IMR-90 (cell line): ENCODE results near the gene ADCY2. TPM values are rescaled to one million over a fixed set of nuclear protein-coding genes. Genes with fewer than 3 reads are reported as not detected.
A peak's percentile ranks its signal among the peaks of the same experiment; 100 is the strongest.

Experiments used
- ATAC-seq: fragments of 200-7000 bp; cut with Tn5 transposase; 2 replicates; pipeline ENCODE4 v1.9.1; 2020; ENCODE audit warnings: low read depth, mild to moderate bottlenecking, moderate library complexity
- BruUV-seq: library from RNA; stranded (reverse); fragments of 400-500 nt; replicated peaks from 2 replicates; lab custom pipeline; 2021; lab: Mats Ljungman, UMichigan
- CTCF ChIA-PET: fragments of 300-600 bp; formaldehyde crosslinking; extraction: SDS; loops from one replicate; lab custom pipeline; 2021; ENCODE audit warnings: antibody characterized with exemption; lab: Yijun Ruan, JAX
- POLR2A ChIA-PET: fragments of 300-600 bp; sonication (Branson Sonifier 250); formaldehyde crosslinking; loops from one replicate; lab custom pipeline; 2022; ENCODE audit warnings: antibody characterized with exemption; ENCODE audit not compliant: unreplicated experiment; lab: Charles Lee
- DNase-seq: peaks from one replicate; pipeline ENCODE4 v3.0.0; 2013
- H2AFZ ChIP-seq: replicated peaks from 2 replicates; pipeline ENCODE3; 2013; ENCODE audit warnings: low read length, mild to moderate bottlenecking; ENCODE audit not compliant: poor library complexity
- H2AK5ac ChIP-seq: 2 replicates; pipeline ENCODE4 v1.6.1; 2013; ENCODE audit warnings: low read depth, low read length, inconsistent platforms
- H2AK9ac ChIP-seq: replicated peaks from 2 replicates; pipeline ENCODE3; 2013; ENCODE audit warnings: mild to moderate bottlenecking, low read depth, low read length, moderate library complexity; ENCODE audit not compliant: poor library complexity
- H2BK120ac ChIP-seq: 2 replicates; pipeline ENCODE4 v1.6.1; 2013; ENCODE audit warnings: low read depth, low read length, inconsistent platforms
- H2BK15ac ChIP-seq: 3 replicates; pipeline ENCODE4 v1.6.1; 2013; ENCODE audit warnings: low read depth, low read length, inconsistent platforms
- H2BK20ac ChIP-seq: 2 replicates; pipeline ENCODE4 v1.6.1; 2013; ENCODE audit warnings: low read depth, mild to moderate bottlenecking, inconsistent platforms, low read length, moderate library complexity
- H2BK5ac ChIP-seq: 2 replicates; pipeline ENCODE4 v1.6.1; 2013; ENCODE audit warnings: mild to moderate bottlenecking, low read depth, low read length, inconsistent platforms; ENCODE audit not compliant: poor library complexity, severe bottlenecking
- H3K14ac ChIP-seq: replicated peaks from 2 replicates; pipeline ENCODE4 v1.6.1; 2013; ENCODE audit warnings: low read depth, low read length, inconsistent platforms
- H3K18ac ChIP-seq: 2 replicates; pipeline ENCODE4 v1.6.1; 2013; ENCODE audit warnings: low read depth, low read length, control low read depth
- H3K23ac ChIP-seq: 2 replicates; pipeline ENCODE4 v1.6.1; 2013; ENCODE audit warnings: low read depth, low read length, inconsistent platforms
- H3K27ac ChIP-seq: 2 replicates; pipeline ENCODE4 v1.5.1; 2013; ENCODE audit warnings: mild to moderate bottlenecking, control low read depth, low read length; ENCODE audit not compliant: insufficient read depth
- H3K27me3 ChIP-seq: 2 replicates; pipeline ENCODE4 v1.6.1; 2013; ENCODE audit warnings: low read length; ENCODE audit not compliant: control insufficient read depth, insufficient read depth
- H3K36me3 ChIP-seq: 2 replicates; pipeline ENCODE4 v1.6.1; 2013; ENCODE audit warnings: low read length, mixed read lengths; ENCODE audit not compliant: control insufficient read depth, insufficient read depth
- H3K4ac ChIP-seq: 2 replicates; pipeline ENCODE4 v1.6.1; 2013; ENCODE audit warnings: low read depth, low read length, inconsistent platforms
- H3K4me1 ChIP-seq: 2 replicates; pipeline ENCODE4 v1.6.1; 2013; ENCODE audit warnings: low read length, mixed read lengths; ENCODE audit not compliant: control insufficient read depth, insufficient read depth
- H3K4me2 ChIP-seq: 2 replicates; pipeline ENCODE4 v1.6.1; 2013; ENCODE audit warnings: low read depth, mild to moderate bottlenecking, control low read depth, low read length, moderate library complexity
- H3K4me3 ChIP-seq: 2 replicates; pipeline ENCODE4 v1.5.1; 2013; ENCODE audit warnings: low read depth, mild to moderate bottlenecking, control low read depth, low read length, moderate library complexity; ENCODE audit not compliant: insufficient read depth
- H3K56ac ChIP-seq: 2 replicates; pipeline ENCODE4 v1.6.1; 2013; ENCODE audit warnings: low read length, inconsistent platforms; ENCODE audit not compliant: insufficient read depth; ENCODE audit errors: extremely low read depth
- H3K79me1 ChIP-seq, 2 experiments: 2 replicates each; pipeline ENCODE4 v1.6.1; 2013; ENCODE audit warnings: low read length in 2 of 2, inconsistent platforms in 1 of 2, low read depth in 1 of 2
- H3K9ac ChIP-seq: 2 replicates; pipeline ENCODE4 v1.6.1; 2013; ENCODE audit warnings: low read depth, low read length, control low read depth
- H3K9me1 ChIP-seq: 2 replicates; pipeline ENCODE4 v1.6.1; 2013; ENCODE audit warnings: low read length, inconsistent platforms; ENCODE audit not compliant: insufficient read depth
- H3K9me3 ChIP-seq: 2 replicates; pipeline ENCODE4 v1.6.1; 2013; ENCODE audit warnings: low read length; ENCODE audit not compliant: control insufficient read depth, insufficient read depth
- H4K20me1 ChIP-seq: 2 replicates; pipeline ENCODE4 v1.6.1; 2013; ENCODE audit warnings: low read length, inconsistent platforms; ENCODE audit not compliant: insufficient read depth
- H4K5ac ChIP-seq: 2 replicates; pipeline ENCODE4 v1.6.1; 2013; ENCODE audit warnings: mild to moderate bottlenecking, low read depth, low read length, control low read depth
- H4K8ac ChIP-seq, 2 experiments: 2 replicates each; pipeline ENCODE4 v1.6.1; 2013; ENCODE audit warnings: low read depth in 2 of 2, low read length in 2 of 2, control low read depth in 1 of 2, inconsistent platforms in 1 of 2
- H4K91ac ChIP-seq: 2 replicates; pipeline ENCODE4 v1.6.1; 2013; ENCODE audit warnings: low read depth, low read length, inconsistent platforms; ENCODE audit not compliant: insufficient read depth
- BHLHE40 ChIP-seq: fragments of 150-350 bp; IDR thresholded peaks from 2 replicates; pipeline ENCODE4 v1.6.1; 2016; ENCODE audit warnings: mild to moderate bottlenecking, low read depth, low read length
- CHD1 ChIP-seq: IDR thresholded peaks from 2 replicates; pipeline ENCODE4 v1.6.1; 2012; ENCODE audit warnings: low read depth, low read length, improper control_type of control experiment
- CTCF ChIP-seq: conservative IDR thresholded peaks from 2 replicates; pipeline ENCODE4 v1.5.1; 2012; ENCODE audit warnings: mild to moderate bottlenecking, low read depth, low read length, improper control_type of control experiment
- MAZ ChIP-seq: IDR thresholded peaks from 2 replicates; pipeline ENCODE4 v1.6.1; 2012; ENCODE audit warnings: low read depth, mild to moderate bottlenecking, low read length, improper control_type of control experiment, moderate library complexity, borderline replicate concordance
- MXI1 ChIP-seq: IDR thresholded peaks from 2 replicates; pipeline ENCODE4 v1.6.1; 2012; ENCODE audit warnings: low read depth, mild to moderate bottlenecking, low read length, moderate library complexity, borderline replicate concordance
- NFE2L2 ChIP-seq: fragments of 150-350 bp; IDR thresholded peaks from 2 replicates; pipeline ENCODE4 v1.6.1; 2016; ENCODE audit warnings: low read depth, mild to moderate bottlenecking, low read length
- POLR2A ChIP-seq: IDR thresholded peaks from 2 replicates; pipeline ENCODE4 v1.6.1; 2012; ENCODE audit warnings: mild to moderate bottlenecking, low read depth, low read length
- RAD21 ChIP-seq: IDR thresholded peaks from 2 replicates; pipeline ENCODE4 v1.6.1; 2012; ENCODE audit warnings: low read length, improper control_type of control experiment
- RCOR1 ChIP-seq: IDR thresholded peaks from 2 replicates; pipeline ENCODE4 v1.6.1; 2012; ENCODE audit warnings: mild to moderate bottlenecking, low read length, improper control_type of control experiment; ENCODE audit not compliant: insufficient replicate concordance
- RFX5 ChIP-seq: IDR thresholded peaks from 2 replicates; pipeline ENCODE4 v1.8.0; 2012; ENCODE audit warnings: low read depth, mild to moderate bottlenecking, low read length, moderate library complexity
- SMC3 ChIP-seq: fragments of 150-350 bp; IDR thresholded peaks from 2 replicates; pipeline ENCODE4 v1.6.1; 2016; ENCODE audit warnings: low read depth, mild to moderate bottlenecking, antibody characterized with exemption, low read length, moderate library complexity
- WGBS, 2 experiments: methylation state at CpG; one replicate each; pipeline versions ENCODE4 v1.1.5 to v1.1.7; 2013; ENCODE audit warnings: missing lambda C conversion rate in 2 of 2; ENCODE audit not compliant: insufficient read length in 1 of 2; ENCODE audit errors: extremely low coverage in 2 of 2; 5-methylcytosine and 5-hydroxymethylcytosine counted together
- dilution Hi-C: fragments of 300-500 bp; cut with HindIII; formaldehyde crosslinking; loops from one replicate; pipeline ENCODE4 v1.14.3; 2018; ENCODE audit warnings: low sequenced_read_pairs; ENCODE audit not compliant: unreplicated experiment
- in situ Hi-C: fragments of 300-500 bp; cut with MboI; formaldehyde crosslinking; loops from 3 replicates; pipeline ENCODE4 v1.14.3; 2019; ENCODE audit warnings: low sequenced_read_pairs, inconsistent platforms, mixed read lengths
- intact Hi-C: fragments of 100-400 bp; cut with micrococcal nuclease; formaldehyde crosslinking; loops from 2 replicates; pipeline ENCODE4 v1.10.0; 2022
- polyA plus RNA-seq, 3 experiments: library from polyadenylated mRNA; depleted of rRNA; stranded (reverse); fragments of >200 nt; gene quantifications; 2 replicates each; pipeline ENCODE4 v1.2.3, GENCODE V29; 2012; ENCODE audit warnings: low replicate concordance in 1 of 3
- total RNA-seq: library from RNA; depleted of rRNA; stranded (reverse); fragments of >200 nt; gene quantifications from 2 replicates; pipeline ENCODE4 v1.2.3, GENCODE V29; 2012

Gene ADCY2
- total and polyA plus RNA-seq, 2 of the 4 experiments (the other 2 are of a cell fraction) = not detected

DNA sequence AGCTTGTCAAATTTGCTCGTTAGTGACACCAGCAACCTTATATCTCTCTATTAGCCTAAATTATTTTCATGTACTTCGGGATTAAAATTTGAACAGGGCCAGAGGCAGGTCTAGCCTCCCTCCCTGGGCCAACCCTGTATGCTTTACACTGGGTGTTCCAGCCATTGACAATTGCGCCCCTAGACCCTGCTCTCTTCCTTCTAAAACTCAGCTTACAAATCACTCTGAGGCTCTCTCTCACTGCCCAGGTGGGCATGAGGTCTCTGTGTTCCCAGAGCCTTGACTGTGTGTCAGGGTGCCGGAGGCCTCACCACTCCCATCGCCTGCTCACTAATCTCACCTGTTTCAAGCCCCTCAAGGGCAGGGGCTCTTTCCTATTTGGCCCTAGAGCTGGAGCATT lies 461.4 kb downstream of the ADCY2 start:
- Histone ChIP-seq H3K36me3 (peaks cover 13% of the 10 kb centered on the region), H3K14ac (no peak overlapping the region), H3K79me1 (no peaks in the 10 kb centered on the region), H3K4ac (no peak overlapping the region), H3K4me2 (no peak overlapping the region), H4K20me1 (no peaks in the 10 kb centered on the region), H2BK5ac (no peak overlapping the region), H3K4me3 (no peak overlapping the region), H3K4me1 (no peaks in the 10 kb centered on the region), H2AK9ac (no peak overlapping the region), H3K9ac (no peak overlapping the region), H3K9me3 (no peaks in the 10 kb centered on the region), H2BK120ac (no peak overlapping the region), H3K23ac (no peak overlapping the region), H2AK5ac (no peak overlapping the region), H2BK15ac (no peak overlapping the region), H4K91ac (no peak overlapping the region), H3K27me3 (no peaks in the 10 kb centered on the region), H4K8ac (no peak overlapping the region), H3K9me1 (0 out of 2 replicates have a peak, but pooled peaks cover 4% of the 10 kb centered on the region), H3K18ac (no peak overlapping the region), H2BK20ac (no peak overlapping the region), H3K27ac (no peak overlapping the region), H2AFZ (peak overlapping the region; percentile 16), H4K5ac (no peak overlapping the region), H3K56ac (no peak overlapping the region)
- no peak for TF ChIP-seq MXI1
- no peak for TF ChIP-seq MAZ
- no peak for TF ChIP-seq CHD1
- TF ChIP-seq NFE2L2 = no peak
- no peak for TF ChIP-seq CTCF
- TF ChIP-seq BHLHE40 = no peak
- no peak for TF ChIP-seq RFX5
- no peak for TF ChIP-seq POLR2A
- TF ChIP-seq RAD21 = no peak
- no peak for TF ChIP-seq RCOR1
- no peak for TF ChIP-seq SMC3
- DNase-seq (no peak), ATAC-seq (no peak)
- dilution Hi-C loops = no loop called here
- no CpG with 5 or more reads among the region's 5 CpGs for WGBS, 2 experiments
- intact Hi-C loops = no loop called here
- in situ Hi-C loops = no loop called here
- ChIA-PET CTCF (interaction anchor here (0.7 kb wide), 1 partner anchor 13 kb away, joined by 3 read pairs; no protein-coding TSS in a partner anchor), POLR2A (interaction anchor here (1.4 kb wide), 1 partner anchor 11 kb away, joined by 4 read pairs; the partner anchor contains the start of gene FASTKD3)
- BruUV-seq = no TSS peak
